ENCODE data around the gene RFC2. TPM values are rescaled to one million over a fixed set of nuclear protein-coding genes. Genes with fewer than 3 reads are reported as not detected.
"Not testable (repeated sequence)": the region's sequence is repeated elsewhere in the genome, so short reads cannot be mapped to it uniquely, and the experiment has no call there.

RFC2 gene
- total RNA-seq, 1 donor from 2014 or later, result 19.6 TPM

- DNase-seq (ENCODE audit: low spot score), result no peak
Measured at GRCh38 chr7:74282748-74283459, 28.7 kb upstream of the RFC2 start.

- DNase-seq (ENCODE audit: low spot score), result no peak
Measured at GRCh38 chr7:74280985-74281384, 26.8 kb upstream of the RFC2 start.

- DNase-seq (ENCODE audit: low spot score), result no peak
Measured at GRCh38 chr7:74277636-74278035, 23.4 kb upstream of the RFC2 start.

- DNase-seq (ENCODE audit: low spot score), result no peak
Measured at GRCh38 chr7:74275401-74275881, 21.2 kb upstream of the RFC2 start.

GRCh38 chr7:74272305-74273038, 18.3 kb upstream of the RFC2 start:
- DNase-seq (ENCODE audit: low spot score), result peak; percentile 73

GRCh38 chr7:74271742-74272141, 17.5 kb upstream of the RFC2 start:
- no peak for DNase-seq (ENCODE audit: low spot score)

- peak; percentile 72 for DNase-seq (ENCODE audit: low spot score)
Measured at GRCh38 chr7:74269757-74270277, 15.6 kb upstream of the RFC2 start.

GRCh38 chr7:74267756-74268565, 13.8 kb upstream of the RFC2 start:
- no peak for DNase-seq (ENCODE audit: low spot score)

- DNase-seq (ENCODE audit: low spot score), result no peak
Measured at GRCh38 chr7:74266191-74266963, 12.2 kb upstream of the RFC2 start.

GRCh38 chr7:74263399-74264120, 9.4 kb upstream of the RFC2 start:
- DNase-seq (ENCODE audit: low spot score), result no peak

- no peak for DNase-seq (ENCODE audit: low spot score)
Measured at GRCh38 chr7:74262639-74263398, 8.6 kb upstream of the RFC2 start.

GRCh38 chr7:74258639-74259038, 4.4 kb upstream of the RFC2 start:
- DNase-seq (ENCODE audit: low spot score), result no peak

GRCh38 chr7:74256491-74257408, 2.6 kb upstream of the RFC2 start:
- DNase-seq (ENCODE audit: low spot score), result no peak

- not testable (repeated sequence) for DNase-seq (ENCODE audit: low spot score)
Measured at GRCh38 chr7:74255461-74255860, 1.3 kb upstream of the RFC2 start.

GRCh38 chr7:74254858-74255379, 720 bp upstream of the RFC2 start:
- DNase-seq (ENCODE audit: low spot score), result no peak

- no peak for DNase-seq (ENCODE audit: low spot score)
Measured at GRCh38 chr7:74253835-74254128, 417 bp downstream of the RFC2 start.

GRCh38 chr7:74253331-74253730, 868 bp downstream of the RFC2 start:
- no peak for DNase-seq (ENCODE audit: low spot score)

- DNase-seq (ENCODE audit: low spot score), result no peak
Measured at GRCh38 chr7:74252893-74253292, 1.3 kb downstream of the RFC2 start.

- DNase-seq (ENCODE audit: low spot score), result peak; percentile 58
Measured at GRCh38 chr7:74249058-74249457, 5.1 kb downstream of the RFC2 start.
